ENCODE data around the gene SMPD2.
A peak's percentile ranks its signal among the peaks of the same experiment; 100 is the strongest.

The SMPD2 gene

GRCh38 chr6:109477184-109477583 lies 36.7 kb downstream of the SMPD2 start:
- DNase-seq, result no peak
- intact Hi-C loops (cut with DNase I), result no loop called here

DNA sequence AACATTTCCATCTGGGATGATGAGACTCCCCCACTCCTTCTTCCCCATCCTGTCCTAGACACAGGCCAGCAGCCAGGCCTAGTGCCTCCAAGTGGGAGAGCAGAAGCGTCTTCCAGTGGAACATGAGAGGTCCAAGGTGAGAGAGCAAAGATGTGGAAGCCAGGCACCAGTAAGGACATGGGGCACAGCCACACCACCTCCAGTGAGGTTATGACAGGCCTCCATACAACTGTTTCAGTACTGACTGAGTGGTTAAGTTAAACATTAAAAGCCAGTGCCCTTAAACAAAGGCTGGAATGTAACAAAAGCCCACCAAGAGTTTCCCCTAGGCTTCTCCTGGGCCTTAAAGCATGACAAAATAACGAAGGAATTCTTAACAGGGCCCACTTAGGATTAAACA lies 37.2 kb downstream of the SMPD2 start:
- intact Hi-C loops (cut with DNase I), result no loop called here
- no peak for DNase-seq

GRCh38 chr6:109478222-109478805 lies 37.8 kb downstream of the SMPD2 start:
- intact Hi-C loops (cut with DNase I), result no loop called here
- DNase-seq, result no peak

GRCh38 chr6:109478841-109479624 lies 38.5 kb downstream of the SMPD2 start:
- DNase-seq, result no peak

GRCh38 chr6:109480993-109481480 lies 40.5 kb downstream of the SMPD2 start:
- no peak for DNase-seq
- intact Hi-C loops (cut with DNase I), result no loop called here

More at GRCh38 chr6:109478841-109479624, 38.5 kb downstream of the SMPD2 start:
- intact Hi-C loops (cut with DNase I), result no loop called here

GRCh38 chr6:109482905-109483734 lies 42.6 kb downstream of the SMPD2 start, which contains the start of gene ZBTB24:
Gene ZBTB24, minus strand, starts transcription at chr6:109483219. Its CDS starts 1,193 bp downstream, at chr6:109482026.
- DNase-seq, result peak; percentile 66 to 96 (median 92)
- intact Hi-C loops (cut with DNase I), result loop anchor here (1.0 kb wide), 1 partner anchor 42 kb away; no protein-coding TSS in a partner anchor

DNA sequence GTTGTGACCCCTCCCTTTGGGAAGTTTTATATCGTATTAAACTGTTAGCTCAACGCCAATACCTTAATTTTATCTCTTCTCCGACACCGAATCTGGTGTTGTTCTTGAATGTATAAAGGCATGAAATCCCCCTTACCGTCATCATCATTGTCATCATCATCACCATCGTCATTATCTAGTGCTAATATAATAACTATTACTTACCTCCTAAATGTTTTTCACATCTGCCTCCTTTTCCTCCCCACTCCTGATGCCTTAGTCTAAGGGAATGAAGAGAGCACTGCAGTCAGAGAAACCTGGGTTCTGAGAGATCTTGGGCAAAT lies 43.2 kb downstream of the SMPD2 start:
- DNase-seq, result no peak
- intact Hi-C loops (cut with DNase I), result no loop called here

- intact Hi-C loops (cut with DNase I), result no loop called here
- no peak for DNase-seq
Observed at GRCh38 chr6:109484122-109484521, 43.6 kb downstream of the SMPD2 start.

- no peak for DNase-seq
- intact Hi-C loops (cut with DNase I), result no loop called here
Observed at GRCh38 chr6:109485266-109485935, 44.9 kb downstream of the SMPD2 start.

- intact Hi-C loops (cut with DNase I), result no loop called here
Observed at GRCh38 chr6:109486068-109486467, 45.5 kb downstream of the SMPD2 start.

DNA sequence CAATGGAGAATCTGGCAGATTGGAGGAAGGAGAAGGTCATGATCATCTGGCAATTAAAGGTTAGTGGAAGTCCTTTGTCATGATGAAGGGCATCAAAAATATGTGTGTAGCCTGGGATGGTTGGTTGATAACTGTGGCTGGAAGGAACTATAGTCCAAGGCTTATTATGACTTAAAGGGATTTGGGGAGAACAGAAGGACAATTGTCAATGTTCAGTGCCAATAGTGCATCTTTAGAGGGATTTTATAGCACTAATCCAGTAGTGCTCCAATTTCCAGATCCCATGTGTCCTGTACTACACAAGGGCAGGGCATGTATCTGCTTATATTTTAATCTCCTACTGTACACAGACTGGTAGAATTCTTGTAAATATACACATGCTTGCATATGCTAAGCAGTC lies 47.5 kb downstream of the SMPD2 start:
- intact Hi-C loops (cut with DNase I), result no loop called here
- no peak for DNase-seq

More at GRCh38 chr6:109486068-109486467, 45.5 kb downstream of the SMPD2 start:
- DNase-seq, result no peak

- intact Hi-C loops (cut with DNase I), result no loop called here
- no peak for DNase-seq
Observed at GRCh38 chr6:109490713-109491112, 50.2 kb downstream of the SMPD2 start.

DNA sequence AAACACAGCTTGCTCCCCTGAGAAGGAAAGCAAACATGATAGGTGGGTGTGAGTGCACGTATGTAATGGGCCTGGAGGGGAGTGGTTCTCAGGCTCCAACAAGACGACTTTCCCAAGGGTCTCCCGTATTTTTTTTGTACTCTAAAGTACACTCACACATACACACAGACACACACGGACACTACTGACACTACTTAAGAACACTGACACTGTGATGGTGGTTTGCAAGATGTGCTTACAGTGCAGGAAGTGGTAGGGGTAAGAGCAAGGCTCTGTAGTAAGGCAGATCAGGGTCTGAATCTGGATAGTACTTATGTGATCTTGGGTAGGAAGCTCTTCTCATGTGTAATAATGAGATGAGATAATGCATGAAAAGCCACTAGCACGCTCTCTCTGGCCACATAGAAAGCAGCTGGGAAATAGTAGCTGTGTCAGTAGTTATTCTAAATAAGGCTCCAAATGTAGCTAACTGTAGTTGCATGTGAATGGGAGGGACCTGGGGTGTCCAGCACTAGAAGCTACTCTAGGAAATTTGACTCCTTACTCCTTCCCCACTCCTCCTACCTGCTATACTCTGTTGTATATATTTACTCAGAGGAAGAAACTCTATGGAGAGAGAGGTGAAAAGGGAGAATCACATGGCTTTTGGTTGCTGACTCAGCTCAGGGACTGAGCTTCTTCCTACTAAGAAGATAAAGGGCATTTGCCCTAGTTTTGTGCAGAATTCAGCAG lies 50.8 kb downstream of the SMPD2 start:
- intact Hi-C loops (cut with DNase I), result no loop called here
- peak in 3 of 42 donors; percentile 19 to 52 (median 51) for DNase-seq

Data from head of caudate nucleus (tissue), 42 donors.